ENCODE data around the gene SALL2.
A peak's percentile ranks its signal among the peaks of the same experiment; 100 is the strongest.

SALL2 gene

DNA sequence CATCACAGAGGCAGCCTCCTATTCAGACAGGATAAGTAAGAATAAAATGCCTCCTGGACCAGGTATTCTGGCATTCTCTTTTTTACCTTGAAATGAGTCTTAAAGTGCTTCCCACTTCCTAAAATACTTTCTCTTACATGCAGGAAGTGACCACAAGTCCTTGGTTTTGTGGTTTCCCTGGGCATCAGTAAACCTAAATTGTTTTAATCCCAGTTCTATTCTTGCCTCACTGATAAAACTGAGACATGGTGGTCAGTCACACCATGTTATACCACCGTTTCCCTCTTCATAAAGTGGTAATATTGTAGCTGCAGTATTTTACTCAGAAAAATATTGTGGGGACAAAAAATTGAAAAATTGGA is 1.2 kb upstream of the SALL2 start:
- TF ChIP-seq CTCF (conservative IDR thresholded peaks at IDR 0.05) (no peak), ZFX (IDR thresholded peaks at IDR 0.05) (no peak)
- no peak overlapping the region for H3K27ac ChIP-seq

DNA sequence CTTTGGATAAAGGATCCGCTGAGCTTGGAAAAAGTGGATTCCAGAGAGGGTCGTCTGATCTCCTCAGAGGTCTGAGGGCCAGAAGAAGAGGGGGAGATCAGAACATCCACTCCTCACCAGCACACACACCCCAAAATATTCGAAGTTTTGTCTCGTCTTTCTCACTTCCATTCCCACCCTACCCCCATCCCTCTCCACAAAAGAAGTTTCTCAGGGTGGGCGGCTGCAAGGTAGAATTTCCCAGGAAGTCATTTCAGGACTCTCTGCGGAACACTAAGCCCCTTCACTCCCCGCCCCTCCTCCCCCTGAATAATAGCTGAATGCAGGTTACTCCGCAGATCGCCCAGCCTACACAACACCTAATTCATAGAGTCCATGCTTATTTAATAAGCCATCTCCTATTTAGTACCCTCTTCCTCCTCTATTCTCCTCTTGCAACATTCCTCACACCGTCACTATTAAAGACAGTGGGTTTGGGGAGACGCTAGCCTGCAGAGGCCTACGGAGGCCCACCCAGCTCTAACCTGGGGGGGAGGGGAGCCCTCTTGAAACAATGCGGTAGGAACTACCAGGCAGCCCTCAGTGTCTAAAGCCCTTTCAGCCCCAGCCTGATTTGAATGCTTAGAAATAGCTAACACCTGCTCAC is 649 bp upstream of the SALL2 start:
- no peak for TF ChIP-seq ZFX (IDR thresholded peaks at IDR 0.05)
- no peak for TF ChIP-seq CTCF (conservative IDR thresholded peaks at IDR 0.05)
- H3K27ac ChIP-seq, result peak overlapping the region; percentile 63; the same call in 1 of the 2 replicates

GRCh38 chr14:21525571-21525961 is 580 bp downstream of the SALL2 start:
- peak overlapping the region; percentile 63 for H3K27ac ChIP-seq
- no peak for TF ChIP-seq ZFX (IDR thresholded peaks at IDR 0.05)
- TF ChIP-seq CTCF (conservative IDR thresholded peaks at IDR 0.05), result no peak

GRCh38 chr14:21524575-21525490 is 1.3 kb downstream of the SALL2 start:
- no peak for TF ChIP-seq CTCF (conservative IDR thresholded peaks at IDR 0.05)
- TF ChIP-seq ZFX (IDR thresholded peaks at IDR 0.05), result no peak
- H3K27ac ChIP-seq, result no peak overlapping the region

DNA sequence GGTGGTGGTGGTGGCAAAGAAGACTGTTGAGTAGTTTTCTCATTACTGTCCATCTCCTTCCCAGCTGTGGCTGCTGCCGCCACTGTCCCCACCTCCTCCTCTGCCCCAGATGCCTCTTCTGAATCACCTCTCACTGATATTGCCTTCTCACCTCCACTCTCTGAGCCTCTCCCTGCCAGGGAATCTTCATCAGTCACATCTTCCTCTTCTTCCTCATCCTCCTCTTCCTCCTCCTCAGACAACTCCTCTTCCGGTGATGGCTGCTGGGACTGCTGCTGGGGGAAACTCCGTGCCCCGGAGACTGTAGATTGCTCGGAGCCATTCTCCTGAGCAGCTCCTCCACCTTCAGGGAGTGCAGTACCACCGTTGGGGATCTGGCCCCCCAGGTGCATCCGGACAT is 2.9 kb downstream of the SALL2 start:
- no peak overlapping the region for H3K27ac ChIP-seq
- TF ChIP-seq CTCF (conservative IDR thresholded peaks at IDR 0.05) (no peak), ZFX (IDR thresholded peaks at IDR 0.05) (no peak)

DNA sequence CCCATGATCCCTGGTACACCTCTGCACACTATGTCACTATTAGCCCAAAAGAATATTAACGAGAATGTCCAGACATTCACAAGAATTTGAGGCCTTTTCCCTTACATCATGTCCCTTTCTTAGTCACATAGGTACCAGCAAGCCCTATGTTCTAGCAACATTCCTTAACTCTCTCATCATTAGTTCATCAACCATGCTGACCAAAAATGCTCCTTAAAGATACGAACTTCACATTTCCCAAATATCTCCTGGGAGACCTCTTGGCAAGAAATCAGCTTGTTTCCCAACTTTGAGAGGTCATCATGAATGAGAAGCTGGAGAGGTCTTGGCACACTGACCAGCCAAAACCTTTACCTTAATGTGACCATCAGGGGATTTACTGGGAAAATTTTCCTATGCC is 4.6 kb downstream of the SALL2 start:
- TF ChIP-seq ZFX (IDR thresholded peaks at IDR 0.05), result no peak
- no peak for TF ChIP-seq CTCF (conservative IDR thresholded peaks at IDR 0.05)
- H3K27ac ChIP-seq, result no peak overlapping the region

DNA sequence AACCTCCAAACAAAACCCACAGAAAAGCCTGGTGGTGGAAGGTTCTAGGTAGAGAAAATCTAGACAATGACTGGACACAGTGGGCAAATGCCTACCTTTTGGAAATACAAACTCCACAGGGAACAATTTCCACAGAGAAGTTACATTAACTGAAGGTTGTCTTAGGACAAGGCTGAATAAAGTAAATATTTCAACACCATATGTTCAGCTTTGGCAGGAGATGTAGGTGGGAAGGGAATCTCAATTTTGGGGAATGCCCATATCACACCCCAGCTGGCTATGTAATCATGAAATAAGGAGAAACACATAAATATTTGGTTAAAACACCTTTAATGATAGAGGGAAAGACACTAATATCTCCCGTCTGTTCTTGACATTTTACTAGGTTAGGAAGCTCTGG is 5.4 kb downstream of the SALL2 start:
- H3K27ac ChIP-seq, result no peak overlapping the region
- no peak for TF ChIP-seq CTCF (conservative IDR thresholded peaks at IDR 0.05)
- no peak for TF ChIP-seq ZFX (IDR thresholded peaks at IDR 0.05)

All from C4-2B (cell line).